ENCODE measurements around the gene ARG2.

DNA sequence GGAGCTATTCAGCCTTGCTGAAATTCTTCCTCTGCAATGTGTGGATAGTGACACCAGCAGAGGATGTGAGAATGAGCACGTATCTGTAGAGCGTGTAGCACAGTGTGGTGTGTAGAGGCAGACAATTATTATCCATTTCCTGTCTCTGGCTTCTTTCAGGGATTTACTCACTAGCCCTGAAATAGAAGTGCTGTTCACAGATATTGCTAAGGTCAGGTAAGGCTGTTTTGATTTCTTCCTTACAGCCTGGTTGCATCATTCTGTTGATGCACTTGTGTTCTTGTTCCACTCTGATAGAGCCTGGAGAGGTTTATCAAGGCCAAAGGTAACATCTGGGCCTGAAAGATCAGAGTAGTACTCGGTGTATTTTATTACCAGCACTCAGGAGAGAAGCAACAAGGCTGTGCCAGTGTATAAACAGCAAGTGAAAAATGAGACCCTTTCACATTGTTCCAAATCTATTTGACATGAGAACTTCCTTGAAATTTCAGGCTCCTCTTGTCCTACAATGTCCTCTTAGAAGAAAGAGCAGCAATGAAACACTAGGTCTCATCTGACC is 16.7 kb downstream of the ARG2 start:
- TF ChIP-seq CTCF (IDR thresholded peaks at IDR 0.05; ENCODE audit: low read length) (no peak), EZH2 (optimal IDR thresholded peaks at IDR 0.05; ENCODE audit: low read depth, low read length) (no peak)
